IMR-90 (cell line): ENCODE data around the gene FNBP1. TPM values are rescaled to one million over a fixed set of nuclear protein-coding genes. Genes with fewer than 3 reads are reported as not detected.

Experiments
- ATAC-seq: fragments of 200-7000 bp; cut with Tn5 transposase; 2 replicates; pipeline ENCODE4 v1.9.1; 2020; ENCODE audit warnings: low read depth, mild to moderate bottlenecking, moderate library complexity
- BruUV-seq: library from RNA; stranded (reverse); fragments of 400-500 nt; replicated peaks from 2 replicates; lab custom pipeline; 2021; lab: Mats Ljungman, UMichigan
- CTCF ChIA-PET: fragments of 300-600 bp; formaldehyde crosslinking; extraction: SDS; loops from one replicate; lab custom pipeline; 2021; ENCODE audit warnings: antibody characterized with exemption; lab: Yijun Ruan, JAX
- POLR2A ChIA-PET: fragments of 300-600 bp; sonication (Branson Sonifier 250); formaldehyde crosslinking; loops from one replicate; lab custom pipeline; 2022; ENCODE audit warnings: antibody characterized with exemption; ENCODE audit not compliant: unreplicated experiment; lab: Charles Lee
- DNase-seq: peaks from one replicate; pipeline ENCODE4 v3.0.0; 2013
- H2AFZ ChIP-seq: replicated peaks from 2 replicates; pipeline ENCODE3; 2013; ENCODE audit warnings: low read length, mild to moderate bottlenecking; ENCODE audit not compliant: poor library complexity
- H2AK5ac ChIP-seq: 2 replicates; pipeline ENCODE4 v1.6.1; 2013; ENCODE audit warnings: low read depth, low read length, inconsistent platforms
- H2AK9ac ChIP-seq: replicated peaks from 2 replicates; pipeline ENCODE3; 2013; ENCODE audit warnings: mild to moderate bottlenecking, low read depth, low read length, moderate library complexity; ENCODE audit not compliant: poor library complexity
- H2BK120ac ChIP-seq: 2 replicates; pipeline ENCODE4 v1.6.1; 2013; ENCODE audit warnings: low read depth, low read length, inconsistent platforms
- H2BK15ac ChIP-seq: 3 replicates; pipeline ENCODE4 v1.6.1; 2013; ENCODE audit warnings: low read depth, low read length, inconsistent platforms
- H2BK20ac ChIP-seq: 2 replicates; pipeline ENCODE4 v1.6.1; 2013; ENCODE audit warnings: low read depth, mild to moderate bottlenecking, inconsistent platforms, low read length, moderate library complexity
- H2BK5ac ChIP-seq: 2 replicates; pipeline ENCODE4 v1.6.1; 2013; ENCODE audit warnings: mild to moderate bottlenecking, low read depth, low read length, inconsistent platforms; ENCODE audit not compliant: poor library complexity, severe bottlenecking
- H3K14ac ChIP-seq: replicated peaks from 2 replicates; pipeline ENCODE4 v1.6.1; 2013; ENCODE audit warnings: low read depth, low read length, inconsistent platforms
- H3K18ac ChIP-seq: 2 replicates; pipeline ENCODE4 v1.6.1; 2013; ENCODE audit warnings: low read depth, low read length, control low read depth
- H3K23ac ChIP-seq: 2 replicates; pipeline ENCODE4 v1.6.1; 2013; ENCODE audit warnings: low read depth, low read length, inconsistent platforms
- H3K27ac ChIP-seq: 2 replicates; pipeline ENCODE4 v1.5.1; 2013; ENCODE audit warnings: mild to moderate bottlenecking, control low read depth, low read length; ENCODE audit not compliant: insufficient read depth
- H3K27me3 ChIP-seq: 2 replicates; pipeline ENCODE4 v1.6.1; 2013; ENCODE audit warnings: low read length; ENCODE audit not compliant: control insufficient read depth, insufficient read depth
- H3K36me3 ChIP-seq: 2 replicates; pipeline ENCODE4 v1.6.1; 2013; ENCODE audit warnings: low read length, mixed read lengths; ENCODE audit not compliant: control insufficient read depth, insufficient read depth
- H3K4ac ChIP-seq: 2 replicates; pipeline ENCODE4 v1.6.1; 2013; ENCODE audit warnings: low read depth, low read length, inconsistent platforms
- H3K4me1 ChIP-seq: 2 replicates; pipeline ENCODE4 v1.6.1; 2013; ENCODE audit warnings: low read length, mixed read lengths; ENCODE audit not compliant: control insufficient read depth, insufficient read depth
- H3K4me2 ChIP-seq: 2 replicates; pipeline ENCODE4 v1.6.1; 2013; ENCODE audit warnings: low read depth, mild to moderate bottlenecking, control low read depth, low read length, moderate library complexity
- H3K4me3 ChIP-seq: 2 replicates; pipeline ENCODE4 v1.5.1; 2013; ENCODE audit warnings: low read depth, mild to moderate bottlenecking, control low read depth, low read length, moderate library complexity; ENCODE audit not compliant: insufficient read depth
- H3K56ac ChIP-seq: 2 replicates; pipeline ENCODE4 v1.6.1; 2013; ENCODE audit warnings: low read length, inconsistent platforms; ENCODE audit not compliant: insufficient read depth; ENCODE audit errors: extremely low read depth
- H3K79me1 ChIP-seq, 2 experiments: 2 replicates each; pipeline ENCODE4 v1.6.1; 2013; ENCODE audit warnings: low read length in 2 of 2, inconsistent platforms in 1 of 2, low read depth in 1 of 2
- H3K9ac ChIP-seq: 2 replicates; pipeline ENCODE4 v1.6.1; 2013; ENCODE audit warnings: low read depth, low read length, control low read depth
- H3K9me1 ChIP-seq: 2 replicates; pipeline ENCODE4 v1.6.1; 2013; ENCODE audit warnings: low read length, inconsistent platforms; ENCODE audit not compliant: insufficient read depth
- H3K9me3 ChIP-seq: 2 replicates; pipeline ENCODE4 v1.6.1; 2013; ENCODE audit warnings: low read length; ENCODE audit not compliant: control insufficient read depth, insufficient read depth
- H4K20me1 ChIP-seq: 2 replicates; pipeline ENCODE4 v1.6.1; 2013; ENCODE audit warnings: low read length, inconsistent platforms; ENCODE audit not compliant: insufficient read depth
- H4K5ac ChIP-seq: 2 replicates; pipeline ENCODE4 v1.6.1; 2013; ENCODE audit warnings: mild to moderate bottlenecking, low read depth, low read length, control low read depth
- H4K8ac ChIP-seq, 2 experiments: 2 replicates each; pipeline ENCODE4 v1.6.1; 2013; ENCODE audit warnings: low read depth in 2 of 2, low read length in 2 of 2, control low read depth in 1 of 2, inconsistent platforms in 1 of 2
- H4K91ac ChIP-seq: 2 replicates; pipeline ENCODE4 v1.6.1; 2013; ENCODE audit warnings: low read depth, low read length, inconsistent platforms; ENCODE audit not compliant: insufficient read depth
- MAZ ChIP-seq: IDR thresholded peaks from 2 replicates; pipeline ENCODE4 v1.6.1; 2012; ENCODE audit warnings: low read depth, mild to moderate bottlenecking, low read length, improper control_type of control experiment, moderate library complexity, borderline replicate concordance
- POLR2A ChIP-seq: IDR thresholded peaks from 2 replicates; pipeline ENCODE4 v1.6.1; 2012; ENCODE audit warnings: mild to moderate bottlenecking, low read depth, low read length
- RAD21 ChIP-seq: IDR thresholded peaks from 2 replicates; pipeline ENCODE4 v1.6.1; 2012; ENCODE audit warnings: low read length, improper control_type of control experiment
- RCOR1 ChIP-seq: IDR thresholded peaks from 2 replicates; pipeline ENCODE4 v1.6.1; 2012; ENCODE audit warnings: mild to moderate bottlenecking, low read length, improper control_type of control experiment; ENCODE audit not compliant: insufficient replicate concordance
- SMC3 ChIP-seq: fragments of 150-350 bp; IDR thresholded peaks from 2 replicates; pipeline ENCODE4 v1.6.1; 2016; ENCODE audit warnings: low read depth, mild to moderate bottlenecking, antibody characterized with exemption, low read length, moderate library complexity
- WGBS, 2 experiments: methylation state at CpG; one replicate each; pipeline versions ENCODE4 v1.1.5 to v1.1.7; 2013; ENCODE audit warnings: missing lambda C conversion rate in 2 of 2; ENCODE audit not compliant: insufficient read length in 1 of 2; ENCODE audit errors: extremely low coverage in 2 of 2; 5-methylcytosine and 5-hydroxymethylcytosine counted together
- dilution Hi-C: fragments of 300-500 bp; cut with HindIII; formaldehyde crosslinking; loops from one replicate; pipeline ENCODE4 v1.14.3; 2018; ENCODE audit warnings: low sequenced_read_pairs; ENCODE audit not compliant: unreplicated experiment
- in situ Hi-C: fragments of 300-500 bp; cut with MboI; formaldehyde crosslinking; loops from 3 replicates; pipeline ENCODE4 v1.14.3; 2019; ENCODE audit warnings: low sequenced_read_pairs, inconsistent platforms, mixed read lengths
- intact Hi-C: fragments of 100-400 bp; cut with micrococcal nuclease; formaldehyde crosslinking; loops from 2 replicates; pipeline ENCODE4 v1.10.0; 2022
- polyA plus RNA-seq, 3 experiments: library from polyadenylated mRNA; depleted of rRNA; stranded (reverse); fragments of >200 nt; gene quantifications; 2 replicates each; pipeline ENCODE4 v1.2.3, GENCODE V29; 2012; ENCODE audit warnings: low replicate concordance in 1 of 3
- total RNA-seq: library from RNA; depleted of rRNA; stranded (reverse); fragments of >200 nt; gene quantifications from 2 replicates; pipeline ENCODE4 v1.2.3, GENCODE V29; 2012

FNBP1 gene
- total and polyA plus RNA-seq, 2 of the 4 experiments (the other 2 are of a cell fraction), result 10.3 to 15.4 TPM

- Histone ChIP-seq H3K79me1 (peaks cover 25 to 62% of the 10 kb centered on the region in 2 experiments), H2AK5ac (peak within 1 kb of the TSS; percentile 76), H3K4me1 (no peaks in the 10 kb centered on the region), H4K5ac (peak within 1 kb of the TSS; percentile 89), H3K36me3 (no peaks in the 10 kb centered on the region; the same call in 1 of the 2 replicates), H4K8ac (peak within 1 kb of the TSS; percentile 98), H2AK9ac (peak within 1 kb of the TSS; percentile 94), H3K56ac (peak within 1 kb of the TSS; percentile 89), H2BK20ac (no peak within 1 kb of the TSS), H3K9me3 (no peaks in the 10 kb centered on the region), H3K4me2 (peak within 1 kb of the TSS; percentile 91), H2AFZ (peak within 1 kb of the TSS; percentile 99), H3K9me1 (peaks cover 7% of the 10 kb centered on the region; the same call in 1 of the 2 replicates), H3K9ac (peak within 1 kb of the TSS; percentile 92), H3K4ac (peak within 1 kb of the TSS; percentile 96), H2BK5ac (peak within 1 kb of the TSS; percentile 91), H2BK15ac (peak within 1 kb of the TSS; percentile 56; the same call in 1 of the 3 replicates), H2BK120ac (peak within 1 kb of the TSS; percentile 80), H3K14ac (peak within 1 kb of the TSS; percentile 96), H4K91ac (peak within 1 kb of the TSS; percentile 94), H3K23ac (peak within 1 kb of the TSS; percentile 95), H3K27ac (peak within 1 kb of the TSS; percentile 86), H4K20me1 (peaks cover 14% of the 10 kb centered on the region; the same call in 1 of the 2 replicates), H3K27me3 (no peaks in the 10 kb centered on the region), H3K4me3 (peak within 1 kb of the TSS; percentile 79), H3K18ac (peak within 1 kb of the TSS; percentile 67)
- TF ChIP-seq SMC3 (no peak), RAD21 (peak; percentile 6; the same call in 1 of the 2 replicates), MAZ (peak; percentile 57; the same call in 1 of the 2 replicates), RCOR1 (no peak), POLR2A (peak; percentile 84)
- in situ Hi-C loops (loop anchor here (25.0 kb wide), 1 partner anchor 166 kb away; no protein-coding TSS in a partner anchor), dilution Hi-C loops (no loop called here), intact Hi-C loops (no loop called here)
- BruUV-seq, result no TSS peak
- ChIA-PET POLR2A (interaction anchor here (0.6 to 1.0 kb wide), 3 partner anchors 9 to 16 kb away, joined by 3 read pairs; no protein-coding TSS in a partner anchor), CTCF (interaction anchor here (0.6 kb wide), 1 partner anchor 147 kb away, joined by 4 read pairs; no protein-coding TSS in a partner anchor)
- DNase-seq (peak; percentile 57), ATAC-seq (peak; percentile 97)
- WGBS, 2 experiments, result 0% methylated on average over 43 of the region's 64 CpGs; no CpG with 5 or more reads in 1 of the 2 experiments
Measured at GRCh38 chr9:130053504-130054324, 10.7 kb upstream of the FNBP1 start, which contains the start of gene GPR107. GPR107 (plus strand) TSS chr9:130053906; CDS start chr9:130053933, 27 bp downstream.
